Fibroblast of mammary gland (primary cell): Measurements from ENCODE around the gene SCN11A.

Source experiments
- DNase-seq: peaks from one replicate; pipeline ENCODE4 v3.0.0-alpha.2; 2010; ENCODE audit warnings: low read depth
- H3K4me3 ChIP-seq: 2 replicates; pipeline ENCODE4 v1.5.1; 2011; ENCODE audit warnings: low read depth, mild to moderate bottlenecking, low read length, moderate library complexity; ENCODE audit not compliant: control insufficient read depth
- CTCF ChIP-seq: conservative IDR thresholded peaks from 2 replicates; pipeline ENCODE4 v1.5.1; 2011; ENCODE audit warnings: low read depth, low read length, inconsistent platforms; ENCODE audit not compliant: control insufficient read depth, insufficient read depth

The SCN11A gene

GRCh38 chr3:39051649-39052561 lies at the start of gene SCN11A, which contains the start of gene WDR48:
SCN11A (minus strand) TSS chr3:39051944; CDS start chr3:38950362, 101,582 bp downstream.
WDR48 (plus strand) TSS chr3:39052016; CDS start chr3:39052026, 10 bp downstream.
- peak within 1 kb of the TSS; percentile 72 for H3K4me3 ChIP-seq
- no peak for TF ChIP-seq CTCF
- peak; percentile 91 for DNase-seq

- peak; percentile 44 for DNase-seq
- H3K4me3 ChIP-seq, result no peak overlapping the region
- peak; percentile 74 for TF ChIP-seq CTCF
Observed at GRCh38 chr3:39101022-39101689, 49.4 kb upstream of the SCN11A start.

GRCh38 chr3:39100500-39100886 lies 48.7 kb upstream of the SCN11A start:
- TF ChIP-seq CTCF, result no peak
- DNase-seq, result no peak
- no peak overlapping the region for H3K4me3 ChIP-seq

GRCh38 chr3:39099738-39100499 lies 48.2 kb upstream of the SCN11A start:
- no peak for TF ChIP-seq CTCF
- H3K4me3 ChIP-seq, result no peak overlapping the region
- no peak for DNase-seq

GRCh38 chr3:39099242-39099641 lies 47.5 kb upstream of the SCN11A start:
- H3K4me3 ChIP-seq, result no peak overlapping the region
- no peak for DNase-seq

More at GRCh38 chr3:39099242-39099641, 47.5 kb upstream of the SCN11A start:
- no peak for TF ChIP-seq CTCF
